GM21447 (cell line): ENCODE results near the gene CCNY.

ENCODE experiments used
- ATAC-seq: cut with Tn5 transposase; IDR thresholded peaks from one replicate; pipeline ENCODE4 v1.9.1; 2021; ENCODE audit not compliant: unreplicated experiment

CCNY gene

DNA sequence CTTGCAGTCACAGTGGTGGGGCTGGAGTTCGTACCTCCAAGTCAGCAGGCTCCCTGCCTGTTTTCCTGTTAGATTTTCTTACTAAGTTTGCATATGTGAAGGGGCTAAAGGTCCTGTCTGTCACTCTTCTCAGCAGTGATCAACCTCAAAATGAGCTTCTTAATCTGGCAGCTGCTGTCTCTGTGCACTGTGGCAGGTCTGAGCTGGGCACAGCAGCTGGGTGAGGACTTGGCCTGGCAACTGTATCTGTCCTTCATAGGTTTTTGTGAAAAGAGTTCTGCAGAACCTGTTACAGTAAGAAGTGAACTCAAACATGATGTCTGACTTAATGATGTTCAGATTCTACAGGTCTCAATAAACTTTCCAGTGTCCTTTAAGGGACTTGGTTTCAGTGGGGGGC is 237.5 kb downstream of the CCNY start:
- no peak for ATAC-seq

DNA sequence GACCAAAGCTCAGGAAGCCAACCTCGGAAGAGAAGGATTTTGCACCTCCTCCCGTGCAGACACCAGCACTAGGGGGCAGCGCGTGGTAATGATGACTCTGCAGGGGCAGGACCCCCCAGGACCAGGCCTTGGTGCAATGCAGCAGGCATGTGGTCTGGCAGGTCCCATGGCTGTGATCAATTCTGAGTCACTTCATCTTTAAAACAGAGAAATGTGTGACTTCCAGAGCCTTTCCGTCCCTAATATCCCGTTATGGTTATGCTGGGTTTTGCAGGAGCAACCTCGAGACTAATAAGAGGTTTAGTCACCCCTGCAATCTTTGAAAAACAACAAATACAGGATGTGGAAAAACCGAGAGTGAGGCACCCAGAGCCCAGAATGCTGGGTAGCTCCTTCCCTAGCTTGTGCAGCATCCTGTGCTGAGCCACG is 238.6 kb downstream of the CCNY start:
- no peak for ATAC-seq

- ATAC-seq = no peak
Measured at GRCh38 chr10:35575640-35576039, 239.3 kb downstream of the CCNY start.

DNA sequence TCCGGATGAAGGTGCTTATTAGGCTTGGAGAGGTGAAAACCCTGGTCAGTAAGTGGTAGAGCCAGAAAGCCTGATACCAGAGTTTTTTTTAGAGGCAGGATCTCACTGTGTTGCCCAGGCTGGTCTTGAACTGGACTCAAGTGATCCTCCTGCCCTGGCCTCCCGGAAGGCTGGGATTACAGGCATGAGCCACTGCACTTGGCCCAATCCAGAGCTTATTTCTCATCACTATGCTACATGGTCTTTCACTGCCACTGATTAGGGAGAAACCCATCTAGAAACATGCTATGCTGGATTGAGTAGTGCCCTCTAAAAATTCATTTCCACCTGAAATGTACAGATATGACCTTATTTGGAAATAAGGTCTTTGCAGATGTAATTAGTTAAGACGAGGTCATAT is 240.4 kb downstream of the CCNY start:
- ATAC-seq = no peak

DNA sequence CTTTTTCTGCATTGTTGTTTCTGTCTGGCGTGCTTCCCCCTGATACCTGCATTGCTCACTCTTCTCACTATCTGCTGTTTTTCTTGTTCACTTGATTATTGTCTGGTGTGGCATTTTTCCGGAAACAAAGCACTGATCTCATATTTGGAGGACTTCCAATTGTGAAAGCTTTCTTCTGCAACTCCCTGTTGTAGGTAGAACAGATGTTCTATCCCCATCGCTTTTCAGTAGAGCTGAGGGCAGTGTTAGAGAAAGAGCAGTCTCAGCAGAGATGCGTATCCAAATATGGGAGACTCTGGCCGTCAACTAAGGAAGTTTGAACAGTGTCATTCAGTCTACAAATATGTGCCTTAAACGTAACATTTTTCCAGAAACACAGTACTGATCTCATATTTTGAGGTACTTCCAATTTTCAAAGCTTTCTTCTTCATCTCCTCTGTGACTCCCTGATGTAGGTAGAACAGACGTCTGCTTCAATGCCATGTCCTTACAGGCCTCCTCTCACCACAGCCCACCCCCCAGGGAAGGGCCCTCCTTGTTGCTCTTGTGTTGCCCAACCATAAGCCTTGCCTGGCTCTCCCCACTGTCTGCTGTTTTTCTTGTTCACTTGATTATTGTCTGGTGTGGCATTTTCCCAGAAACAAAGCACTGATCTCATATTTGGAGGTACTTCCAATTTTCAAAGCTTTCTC is 241.8 kb downstream of the CCNY start:
- ATAC-seq = no peak

- no peak for ATAC-seq
Measured at GRCh38 chr10:35578618-35578956, 242.3 kb downstream of the CCNY start.

DNA sequence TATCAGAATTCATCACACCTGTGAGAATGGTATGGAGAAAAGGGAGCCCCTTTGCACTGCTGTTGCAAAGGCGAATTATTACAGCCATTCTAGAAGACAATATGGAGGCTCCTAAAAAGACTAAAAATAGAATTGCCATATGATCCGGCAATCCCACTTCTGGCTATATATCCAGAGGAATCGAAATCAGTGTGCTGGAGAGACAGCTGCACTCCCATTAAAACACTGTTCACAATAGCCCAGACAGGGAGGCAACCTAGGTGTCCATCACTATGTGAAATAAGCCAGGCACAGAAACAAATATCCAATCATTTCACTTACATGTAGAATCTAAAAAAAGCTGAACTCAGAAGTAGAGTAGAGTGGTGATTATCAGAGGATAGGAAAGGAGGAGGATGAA is 242.8 kb downstream of the CCNY start:
- no peak for ATAC-seq

GRCh38 chr10:35579726-35580422 is 243.6 kb downstream of the CCNY start:
- ATAC-seq = no peak

GRCh38 chr10:35580423-35580770 is 244.1 kb downstream of the CCNY start:
- no peak for ATAC-seq

GRCh38 chr10:35581655-35582054 is 245.3 kb downstream of the CCNY start:
- no peak for ATAC-seq

DNA sequence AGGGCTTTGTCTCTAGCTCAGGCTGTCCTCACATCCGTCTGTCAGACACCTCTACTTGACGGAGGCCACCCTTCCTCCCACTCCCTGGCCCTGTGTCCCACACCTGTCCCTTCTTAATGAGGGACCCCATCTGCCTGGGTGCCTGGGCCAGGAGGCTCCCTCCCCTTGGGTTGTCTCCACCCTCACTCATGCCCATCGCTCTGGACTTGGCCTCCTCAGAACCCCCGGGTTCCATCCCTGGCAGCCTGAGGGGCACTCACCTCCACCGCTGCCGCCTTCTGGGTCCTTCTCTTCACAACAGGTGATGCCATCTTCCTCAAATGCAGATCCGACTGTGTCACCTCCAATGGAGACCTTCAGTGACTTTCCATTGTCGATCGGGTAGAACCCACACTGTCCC is 248.6 kb downstream of the CCNY start:
- ATAC-seq = no peak

- no peak for ATAC-seq
Measured at GRCh38 chr10:35585356-35585755, 249.0 kb downstream of the CCNY start.

GRCh38 chr10:35585903-35586535 is 249.7 kb downstream of the CCNY start:
- ATAC-seq = no peak

GRCh38 chr10:35588836-35589235 is 252.5 kb downstream of the CCNY start:
- ATAC-seq = no peak

DNA sequence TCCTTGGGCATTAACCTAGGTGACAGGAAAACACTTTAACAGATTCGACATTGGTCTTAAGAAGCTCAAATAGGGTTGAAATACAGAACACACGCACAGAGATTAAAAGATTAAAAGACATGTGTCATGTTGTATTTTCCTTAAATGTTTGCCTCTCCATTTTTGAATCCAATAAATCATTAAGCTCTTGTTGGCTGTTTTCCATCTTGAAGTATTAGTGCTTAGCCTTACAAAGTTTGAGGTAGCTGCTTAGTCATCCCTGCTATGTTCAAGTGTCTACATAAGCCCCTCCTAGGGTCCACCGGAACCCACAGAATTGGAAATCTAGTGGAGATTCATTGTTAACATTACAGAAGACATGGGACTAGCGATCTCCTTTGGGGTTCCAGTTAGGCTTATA is 256.1 kb downstream of the CCNY start:
- ATAC-seq = no peak

GRCh38 chr10:35594115-35595079 is 258.1 kb downstream of the CCNY start:
- no peak for ATAC-seq

DNA sequence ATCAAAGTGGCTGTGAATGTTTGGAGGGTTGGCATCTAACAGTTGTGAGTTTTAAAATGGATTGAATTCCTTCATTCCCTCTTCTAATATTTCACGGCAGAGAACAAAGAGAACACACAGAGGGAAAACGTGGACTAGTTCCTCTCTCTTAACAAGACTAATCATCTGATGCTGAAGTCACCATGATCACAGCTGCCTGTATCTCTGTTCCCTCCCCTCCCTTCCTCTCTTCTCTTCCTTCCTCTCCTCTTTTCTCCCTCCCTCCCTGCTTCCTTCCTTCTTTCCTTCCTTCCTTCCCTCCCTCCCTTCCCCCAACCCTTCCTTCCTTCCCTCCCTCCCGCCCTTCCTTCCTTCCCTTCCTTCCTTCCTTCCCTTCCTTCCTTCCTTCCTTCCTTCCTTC is 258.8 kb downstream of the CCNY start:
- ATAC-seq = no peak

GRCh38 chr10:35598379-35598778 is 262.1 kb downstream of the CCNY start:
- ATAC-seq = no peak

GRCh38 chr10:35600193-35600592 is 263.9 kb downstream of the CCNY start:
- no peak for ATAC-seq

GRCh38 chr10:35605191-35605590 is 268.9 kb downstream of the CCNY start, which contains the start of gene GJD4:
TSS of gene GJD4 (plus strand) at chr10:35605341. CDS start at chr10:35605568, 227 bp downstream.
- no peak for ATAC-seq

DNA sequence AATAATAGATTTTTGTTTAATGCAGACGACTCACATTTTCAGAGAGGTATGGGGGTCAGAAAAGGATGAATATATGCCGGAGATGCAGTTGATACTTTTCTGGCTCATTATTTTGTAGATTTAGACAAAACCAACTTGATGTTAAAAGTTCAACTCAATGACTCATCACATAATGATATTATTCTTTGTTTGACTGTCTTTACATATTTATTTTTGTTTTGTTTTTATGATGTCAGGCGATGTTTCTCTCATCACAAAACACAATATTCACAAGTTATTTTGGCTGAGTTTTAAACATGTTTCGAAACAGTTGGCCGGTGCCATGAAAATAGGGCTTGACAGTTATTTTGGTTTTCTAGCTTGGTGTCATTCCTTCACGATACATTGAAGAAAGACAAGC is 270.1 kb downstream of the CCNY start:
- ATAC-seq = no peak
